Effector memory CD4-positive, alpha-beta T cell (primary cell): ENCODE results near the gene SNX21.

Experiments used
- DNase-seq, 3 donors: peaks; one replicate each; pipeline ENCODE4 v3.0.0-alpha.2; 2020
- H3K27ac ChIP-seq: 2 replicates; pipeline ENCODE4 v1.7.0; 2013; ENCODE audit warnings: mild to moderate bottlenecking, low read length, moderate library complexity; ENCODE audit not compliant: insufficient read depth, poor library complexity, severe bottlenecking
- H3K27me3 ChIP-seq: replicated peaks from 2 replicates; pipeline ENCODE4 v1.7.0; 2013; ENCODE audit warnings: mild to moderate bottlenecking, low read length; ENCODE audit not compliant: insufficient read depth, control insufficient read depth, poor library complexity, severe bottlenecking
- H3K36me3 ChIP-seq: 2 replicates; pipeline ENCODE4 v1.7.0; 2013; ENCODE audit warnings: mild to moderate bottlenecking, low read length, moderate library complexity; ENCODE audit not compliant: control insufficient read depth, insufficient read depth
- H3K4me1 ChIP-seq: 2 replicates; pipeline ENCODE4 v1.7.0; 2013; ENCODE audit warnings: low read length, mild to moderate bottlenecking; ENCODE audit not compliant: control insufficient read depth, insufficient read depth, poor library complexity, severe bottlenecking
- H3K4me3 ChIP-seq: 2 replicates; pipeline ENCODE4 v1.7.0; 2013; ENCODE audit warnings: low read length, low read depth, mild to moderate bottlenecking; ENCODE audit not compliant: insufficient read depth, poor library complexity, severe bottlenecking
- H3K9me3 ChIP-seq: 2 replicates; pipeline ENCODE4 v1.7.0; 2013; ENCODE audit warnings: mild to moderate bottlenecking, low read length, moderate library complexity; ENCODE audit not compliant: control insufficient read depth

The SNX21 gene

DNA sequence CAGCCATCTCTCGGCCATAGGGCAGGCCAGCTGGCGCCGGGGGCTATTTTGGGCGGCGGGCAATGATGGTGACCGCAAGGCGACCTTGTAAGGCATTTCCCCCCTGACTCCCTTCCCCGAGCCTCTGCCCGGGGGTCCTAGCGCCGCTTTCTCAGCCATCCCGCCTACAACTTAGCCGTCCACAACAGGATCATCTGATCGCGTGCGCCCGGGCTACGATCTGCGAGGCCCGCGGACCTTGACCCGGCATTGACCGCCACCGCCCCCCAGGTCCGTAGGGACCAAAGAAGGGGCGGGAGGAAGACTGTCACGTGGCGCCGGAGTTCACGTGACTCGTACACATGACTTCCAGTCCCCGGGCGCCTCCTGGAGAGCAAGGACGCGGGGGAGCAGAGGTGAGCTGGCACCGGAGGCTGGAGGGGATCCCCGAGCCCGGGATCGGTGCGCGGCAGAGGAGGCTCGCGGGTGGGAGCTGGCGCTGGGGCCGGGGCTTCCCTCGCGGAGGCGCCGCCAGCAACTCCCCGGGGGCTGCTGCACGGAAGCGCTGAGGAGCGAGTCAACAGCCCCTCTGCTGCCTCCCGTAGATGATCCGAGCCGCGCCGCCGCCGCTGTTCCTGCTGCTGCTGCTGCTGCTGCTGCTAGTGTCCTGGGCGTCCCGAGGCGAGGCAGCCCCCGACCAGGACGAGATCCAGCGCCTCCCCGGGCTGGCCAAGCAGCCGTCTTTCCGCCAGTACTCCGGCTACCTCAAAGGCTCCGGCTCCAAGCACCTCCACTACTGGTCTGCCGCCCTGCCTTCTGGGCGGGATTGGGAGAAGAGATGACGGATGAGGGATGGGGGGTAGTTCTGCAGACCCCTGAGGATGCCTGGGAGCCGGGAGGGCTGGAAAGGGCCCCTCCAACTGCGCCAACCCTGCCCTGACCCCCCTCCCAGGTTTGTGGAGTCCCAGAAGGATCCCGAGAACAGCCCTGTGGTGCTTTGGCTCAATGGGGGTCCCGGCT, 57.7 kb downstream of the SNX21 start, which contains the start of the genes CTSA and NEURL2:
Gene CTSA, plus strand, starts transcription at position 351 of the 999 bp plus-strand sequence. Its CDS starts 234 bp downstream, at position 585.
Gene NEURL2, minus strand, starts transcription at position 224 of the 999 bp plus-strand sequence. Its CDS starts 217 bp downstream, at position 7.
- peak within 1 kb of the TSS; percentile 82 for H3K4me3 ChIP-seq
- H3K27ac ChIP-seq = peak within 1 kb of the TSS; percentile 63
- no peaks in the 10 kb centered on the region for H3K9me3 ChIP-seq
- DNase-seq = peak; percentile 76 to 79 (median 79)
- H3K36me3 ChIP-seq = peaks cover 7% of the 10 kb centered on the region
- peaks cover 14% of the 10 kb centered on the region for H3K4me1 ChIP-seq
- no peaks in the 10 kb centered on the region for H3K27me3 ChIP-seq

GRCh38 chr20:45892049-45892825, 58.6 kb downstream of the SNX21 start:
- H3K27me3 ChIP-seq = no peaks in the 10 kb centered on the region
- peaks cover 14% of the 10 kb centered on the region for H3K4me1 ChIP-seq
- DNase-seq = no peak
- H3K27ac ChIP-seq = peak overlapping the region; percentile 63
- no peaks in the 10 kb centered on the region for H3K9me3 ChIP-seq
- H3K4me3 ChIP-seq = peak overlapping the region; percentile 82
- peaks cover 13% of the 10 kb centered on the region for H3K36me3 ChIP-seq
